Activated naive CD4-positive, alpha-beta T cell treated with anti-CD3 and anti-CD28 coated beads, Interleukin-2, amount 50 U/mL, for 24 hours (primary cell): ENCODE results near the gene IGFN1.
"Not testable (repeated sequence)": the region's sequence is repeated elsewhere in the genome, so short reads cannot be mapped to it uniquely, and the experiment has no call there.

Experiments used
- H3K27ac Mint-ChIP-seq: one replicate; pipeline ENCODE4 v1.8.0; 2021; ENCODE audit warnings: mild to moderate bottlenecking, mixed read lengths
- H3K27me3 Mint-ChIP-seq: one replicate; pipeline ENCODE4 v1.8.0; 2021; ENCODE audit warnings: mixed read lengths
- H3K36me3 Mint-ChIP-seq: one replicate; pipeline ENCODE4 v1.8.0; 2021; ENCODE audit warnings: mixed read lengths
- H3K4me1 Mint-ChIP-seq: one replicate; pipeline ENCODE4 v1.8.0; 2021; ENCODE audit warnings: mixed read lengths
- H3K4me3 Mint-ChIP-seq: one replicate; pipeline ENCODE4 v1.8.0; 2021; ENCODE audit warnings: mild to moderate bottlenecking, mixed read lengths
- H3K9me3 Mint-ChIP-seq: one replicate; pipeline ENCODE4 v1.8.0; 2021; ENCODE audit warnings: mixed read lengths

The IGFN1 gene

GRCh38 chr1:201255479-201256362 is 65.1 kb downstream of the IGFN1 start:
- no peak overlapping the region for H3K27ac Mint-ChIP-seq
- H3K9me3 Mint-ChIP-seq: no peaks in the 10 kb centered on the region
- peaks cover 4% of the 10 kb centered on the region for H3K27me3 Mint-ChIP-seq
- peaks cover 5% of the 10 kb centered on the region for H3K4me1 Mint-ChIP-seq
- H3K4me3 Mint-ChIP-seq: no peak overlapping the region
- peaks cover 2% of the 10 kb centered on the region for H3K36me3 Mint-ChIP-seq

- peaks cover 15% of the 10 kb centered on the region for H3K27me3 Mint-ChIP-seq
- not testable (repeated sequence) for H3K36me3 Mint-ChIP-seq, H3K4me3 Mint-ChIP-seq, H3K9me3 Mint-ChIP-seq, H3K4me1 Mint-ChIP-seq, H3K27ac Mint-ChIP-seq
These were observed 67.5 kb downstream of the IGFN1 start for GRCh38 chr1:201258132-201258531.

GRCh38 chr1:201258763-201259230 is 68.2 kb downstream of the IGFN1 start:
- peaks cover 6% of the 10 kb centered on the region for H3K4me1 Mint-ChIP-seq
- no peaks in the 10 kb centered on the region for H3K9me3 Mint-ChIP-seq
- H3K27ac Mint-ChIP-seq: no peak overlapping the region
- H3K4me3 Mint-ChIP-seq: no peak overlapping the region
- H3K27me3 Mint-ChIP-seq: peaks cover 17% of the 10 kb centered on the region
- H3K36me3 Mint-ChIP-seq: peaks cover 2% of the 10 kb centered on the region

- H3K9me3 Mint-ChIP-seq: no peaks in the 10 kb centered on the region
- peaks cover 17% of the 10 kb centered on the region for H3K27me3 Mint-ChIP-seq
- H3K4me1 Mint-ChIP-seq: peaks cover 6% of the 10 kb centered on the region
- no peak overlapping the region for H3K4me3 Mint-ChIP-seq
- H3K27ac Mint-ChIP-seq: no peak overlapping the region
- peaks cover 2% of the 10 kb centered on the region for H3K36me3 Mint-ChIP-seq
These were observed 69.0 kb downstream of the IGFN1 start for GRCh38 chr1:201259476-201260235.

- H3K27ac Mint-ChIP-seq: no peak overlapping the region
- H3K9me3 Mint-ChIP-seq: no peaks in the 10 kb centered on the region
- peaks cover 2% of the 10 kb centered on the region for H3K36me3 Mint-ChIP-seq
- no peak overlapping the region for H3K4me3 Mint-ChIP-seq
- H3K27me3 Mint-ChIP-seq: peaks cover 17% of the 10 kb centered on the region
- peaks cover 6% of the 10 kb centered on the region for H3K4me1 Mint-ChIP-seq
These were observed 69.6 kb downstream of the IGFN1 start for GRCh38 chr1:201260236-201260590.

GRCh38 chr1:201260648-201261311 is 70.2 kb downstream of the IGFN1 start:
- Mint-ChIP-seq H3K36me3 (peaks cover 2% of the 10 kb centered on the region), H3K4me3 (no peak overlapping the region), H3K9me3 (no peaks in the 10 kb centered on the region), H3K27ac (no peak overlapping the region), H3K27me3 (peaks cover 20% of the 10 kb centered on the region), H3K4me1 (peaks cover 6% of the 10 kb centered on the region)

GRCh38 chr1:201261771-201262547 is 71.3 kb downstream of the IGFN1 start:
- H3K4me3 Mint-ChIP-seq: no peak overlapping the region
- no peaks in the 10 kb centered on the region for H3K9me3 Mint-ChIP-seq
- peaks cover 6% of the 10 kb centered on the region for H3K4me1 Mint-ChIP-seq
- H3K36me3 Mint-ChIP-seq: peaks cover 2% of the 10 kb centered on the region
- H3K27me3 Mint-ChIP-seq: peaks cover 21% of the 10 kb centered on the region
- H3K27ac Mint-ChIP-seq: no peak overlapping the region

- no peak overlapping the region for H3K4me3 Mint-ChIP-seq
- H3K27me3 Mint-ChIP-seq: peaks cover 29% of the 10 kb centered on the region
- peaks cover 6% of the 10 kb centered on the region for H3K4me1 Mint-ChIP-seq
- H3K27ac Mint-ChIP-seq: no peak overlapping the region
- no peaks in the 10 kb centered on the region for H3K9me3 Mint-ChIP-seq
- H3K36me3 Mint-ChIP-seq: peaks cover 2% of the 10 kb centered on the region
These were observed 72.5 kb downstream of the IGFN1 start for GRCh38 chr1:201262963-201263608.

GRCh38 chr1:201264072-201264471 is 73.4 kb downstream of the IGFN1 start:
- H3K4me1 Mint-ChIP-seq: peaks cover 6% of the 10 kb centered on the region
- no peak overlapping the region for H3K4me3 Mint-ChIP-seq
- H3K27me3 Mint-ChIP-seq: peaks cover 30% of the 10 kb centered on the region

GRCh38 chr1:201264554-201264953 is 73.9 kb downstream of the IGFN1 start:
- H3K9me3 Mint-ChIP-seq: no peaks in the 10 kb centered on the region
- no peak overlapping the region for H3K4me3 Mint-ChIP-seq
- peaks cover 34% of the 10 kb centered on the region for H3K27me3 Mint-ChIP-seq
- no peak overlapping the region for H3K27ac Mint-ChIP-seq
- H3K4me1 Mint-ChIP-seq: peaks cover 6% of the 10 kb centered on the region
- H3K36me3 Mint-ChIP-seq: peaks cover 2% of the 10 kb centered on the region

More at GRCh38 chr1:201264072-201264471, 73.4 kb downstream of the IGFN1 start:
- Mint-ChIP-seq H3K27ac (no peak overlapping the region), H3K9me3 (no peaks in the 10 kb centered on the region), H3K36me3 (peaks cover 2% of the 10 kb centered on the region)

- Mint-ChIP-seq H3K4me1 (peaks cover under 1% of the 10 kb centered on the region), H3K27me3 (peaks cover 30% of the 10 kb centered on the region), H3K36me3 (no peaks in the 10 kb centered on the region), H3K27ac (no peak overlapping the region), H3K4me3 (no peak overlapping the region), H3K9me3 (no peaks in the 10 kb centered on the region)
These were observed 75.1 kb downstream of the IGFN1 start for GRCh38 chr1:201265756-201266155.

- H3K27ac Mint-ChIP-seq: no peak overlapping the region
- no peaks in the 10 kb centered on the region for H3K9me3 Mint-ChIP-seq
- H3K36me3 Mint-ChIP-seq: no peaks in the 10 kb centered on the region
- peaks cover 25% of the 10 kb centered on the region for H3K27me3 Mint-ChIP-seq
- H3K4me1 Mint-ChIP-seq: no peaks in the 10 kb centered on the region
- no peak overlapping the region for H3K4me3 Mint-ChIP-seq
These were observed 75.7 kb downstream of the IGFN1 start for GRCh38 chr1:201266276-201266675.

- H3K4me3 Mint-ChIP-seq: no peak overlapping the region
- peaks cover 22% of the 10 kb centered on the region for H3K27me3 Mint-ChIP-seq
- no peaks in the 10 kb centered on the region for H3K4me1 Mint-ChIP-seq
- no peaks in the 10 kb centered on the region for H3K36me3 Mint-ChIP-seq
- no peaks in the 10 kb centered on the region for H3K9me3 Mint-ChIP-seq
- H3K27ac Mint-ChIP-seq: no peak overlapping the region
These were observed 76.2 kb downstream of the IGFN1 start for GRCh38 chr1:201266774-201267173.

GRCh38 chr1:201267481-201268229 is 77.0 kb downstream of the IGFN1 start:
- peaks cover 19% of the 10 kb centered on the region for H3K27me3 Mint-ChIP-seq
- no peaks in the 10 kb centered on the region for H3K4me1 Mint-ChIP-seq
- no peak overlapping the region for H3K27ac Mint-ChIP-seq
- no peak overlapping the region for H3K4me3 Mint-ChIP-seq
- H3K36me3 Mint-ChIP-seq: no peaks in the 10 kb centered on the region
- H3K9me3 Mint-ChIP-seq: no peaks in the 10 kb centered on the region
